Loucy (cell line): ENCODE measurements around the gene NDE1.

Source experiments
- EZH2phosphoT487 ChIP-seq: fragments of 200-600 bp; IDR thresholded peaks from 2 replicates; pipeline ENCODE4 v1.6.1; 2018; ENCODE audit warnings: antibody characterized with exemption, mild to moderate bottlenecking, moderate library complexity, borderline replicate concordance
- TF ChIP-seq, protein P1 (sequence below): fragments of 200-600 bp; sonication (generic); conservative IDR thresholded peaks from 2 replicates; pipeline ENCODE4 v1.5.1; 2014; ENCODE audit warnings: mild to moderate bottlenecking, antibody characterized with exemption, low read length

DNA sequence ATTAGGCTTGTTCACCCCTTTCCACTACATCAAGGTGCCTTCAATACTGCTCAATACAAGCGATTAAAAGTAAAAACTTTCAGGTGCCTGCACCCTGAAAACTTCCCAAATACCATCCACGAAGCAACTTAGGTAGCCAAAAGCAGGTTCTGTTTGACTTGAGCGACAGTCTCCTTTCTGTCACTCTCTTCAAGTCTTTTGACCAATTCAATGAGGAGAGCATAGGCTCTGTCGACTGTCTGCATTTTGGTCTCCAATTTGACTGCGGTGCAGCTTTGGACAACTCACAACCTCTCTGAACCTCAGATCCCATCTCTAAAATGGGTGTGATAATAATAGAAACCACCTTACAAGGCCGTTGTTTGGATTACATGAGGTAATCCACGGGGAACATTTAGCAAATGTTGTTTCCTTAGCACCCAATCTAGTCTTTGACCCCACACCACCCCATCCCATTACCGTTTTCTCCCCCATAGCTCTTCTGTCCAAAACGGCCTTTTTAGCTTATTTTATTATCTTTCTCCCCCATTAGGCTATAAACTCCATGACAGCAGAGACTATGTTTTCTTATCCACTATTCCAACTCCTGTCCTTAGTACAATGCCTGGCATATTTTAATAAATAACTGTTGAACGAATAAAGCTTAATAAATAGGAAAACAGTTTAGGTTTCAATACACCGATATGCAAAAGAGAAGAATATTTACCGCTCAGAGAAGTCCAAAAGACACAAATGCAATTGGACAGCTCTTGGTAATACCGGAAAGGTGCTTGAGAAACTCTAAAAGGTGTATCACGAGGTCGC lies 8.1 kb upstream of the NDE1 start:
- TF ChIP-seq, protein P1, sequence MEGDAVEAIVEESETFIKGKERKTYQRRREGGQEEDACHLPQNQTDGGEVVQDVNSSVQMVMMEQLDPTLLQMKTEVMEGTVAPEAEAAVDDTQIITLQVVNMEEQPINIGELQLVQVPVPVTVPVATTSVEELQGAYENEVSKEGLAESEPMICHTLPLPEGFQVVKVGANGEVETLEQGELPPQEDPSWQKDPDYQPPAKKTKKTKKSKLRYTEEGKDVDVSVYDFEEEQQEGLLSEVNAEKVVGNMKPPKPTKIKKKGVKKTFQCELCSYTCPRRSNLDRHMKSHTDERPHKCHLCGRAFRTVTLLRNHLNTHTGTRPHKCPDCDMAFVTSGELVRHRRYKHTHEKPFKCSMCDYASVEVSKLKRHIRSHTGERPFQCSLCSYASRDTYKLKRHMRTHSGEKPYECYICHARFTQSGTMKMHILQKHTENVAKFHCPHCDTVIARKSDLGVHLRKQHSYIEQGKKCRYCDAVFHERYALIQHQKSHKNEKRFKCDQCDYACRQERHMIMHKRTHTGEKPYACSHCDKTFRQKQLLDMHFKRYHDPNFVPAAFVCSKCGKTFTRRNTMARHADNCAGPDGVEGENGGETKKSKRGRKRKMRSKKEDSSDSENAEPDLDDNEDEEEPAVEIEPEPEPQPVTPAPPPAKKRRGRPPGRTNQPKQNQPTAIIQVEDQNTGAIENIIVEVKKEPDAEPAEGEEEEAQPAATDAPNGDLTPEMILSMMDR, result no peak
- no peak for TF ChIP-seq EZH2phosphoT487
